ENCODE results near the gene MPIG6B. TPM values are rescaled to one million over a fixed set of nuclear protein-coding genes. Genes with fewer than 3 reads are reported as not detected.

MPIG6B gene
- polyA plus RNA-seq, 2 donors, result 0.49 to 0.88 TPM

DNA sequence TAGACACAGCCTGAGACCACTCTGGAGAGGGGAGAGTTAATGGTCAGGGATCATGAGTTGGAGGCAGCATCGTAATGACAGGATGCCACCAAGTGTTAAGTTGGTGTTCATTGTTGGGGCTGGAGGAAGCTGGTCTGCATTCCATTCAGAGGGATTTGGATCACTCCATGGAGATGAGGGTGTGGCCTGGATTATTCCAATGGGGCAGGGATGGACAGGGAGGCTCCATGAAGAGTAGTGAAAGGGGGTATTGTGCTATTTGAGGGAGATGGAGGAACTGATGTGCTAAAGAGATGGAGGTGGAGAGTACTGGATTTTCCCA is 40.4 kb downstream of the MPIG6B start:
- H3K27me3 ChIP-seq (ENCODE audit: control insufficient read depth in 1 of 2, insufficient read depth in 2 of 2, low read length in 2 of 2), result no peaks in the 10 kb centered on the region
- peaks cover 0 to 3% of the 10 kb centered on the region in 2 donors for H3K4me1 ChIP-seq (ENCODE audit: control insufficient read depth in 2 of 2, insufficient read depth in 2 of 2, low read length in 1 of 2)
- H3K36me3 ChIP-seq (ENCODE audit: control insufficient read depth in 2 of 2, insufficient read depth in 2 of 2, low read length in 1 of 2), result no peaks in the 10 kb centered on the region
- H3K9me3 ChIP-seq (ENCODE audit: control insufficient read depth in 2 of 2, insufficient read depth in 1 of 2, low read depth in 1 of 2, low read length in 1 of 2), result no peaks in the 10 kb centered on the region
- no peak overlapping the region for H3K4me3 ChIP-seq (ENCODE audit: low read depth in 1 of 2, low read length in 2 of 2)
- no peak overlapping the region for H3K27ac ChIP-seq (ENCODE audit: low read depth in 2 of 2, low read length in 1 of 2)
- WGBS, 2 donors, result 20 to 30% methylated on average over 1 of the region's 1 CpG

DNA sequence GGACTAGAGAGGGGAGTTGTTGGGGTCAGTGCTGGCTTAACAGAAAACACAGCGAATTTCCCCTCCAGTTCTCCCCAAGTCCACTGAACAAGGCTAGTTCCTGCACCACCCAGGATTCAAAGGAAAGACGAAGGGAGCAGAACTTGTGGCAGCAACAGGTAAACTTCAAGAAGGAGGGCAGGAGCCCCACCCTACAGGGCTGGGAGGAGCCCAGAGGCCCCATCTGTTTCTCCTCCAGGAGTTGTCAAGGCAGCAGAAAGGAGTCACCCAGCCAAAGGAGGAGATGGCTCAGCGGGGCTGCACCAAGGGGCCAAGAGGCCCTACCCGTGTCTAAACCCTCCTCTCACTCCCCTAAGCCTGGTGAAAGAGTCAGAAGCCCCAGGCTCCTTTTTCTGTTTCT is 41.0 kb downstream of the MPIG6B start:
- 66 to 73% methylated on average over 4 of the region's 4 CpGs for WGBS, 2 donors
- no peak overlapping the region for H3K27ac ChIP-seq (ENCODE audit: low read depth in 2 of 2, low read length in 1 of 2)
- no peak overlapping the region for H3K4me3 ChIP-seq (ENCODE audit: low read depth in 1 of 2, low read length in 2 of 2)
- no peaks in the 10 kb centered on the region for H3K27me3 ChIP-seq (ENCODE audit: control insufficient read depth in 1 of 2, insufficient read depth in 2 of 2, low read length in 2 of 2)
- H3K4me1 ChIP-seq (ENCODE audit: control insufficient read depth in 2 of 2, insufficient read depth in 2 of 2, low read length in 1 of 2), result peaks cover 0 to 3% of the 10 kb centered on the region in 2 donors
- H3K9me3 ChIP-seq (ENCODE audit: control insufficient read depth in 2 of 2, insufficient read depth in 1 of 2, low read depth in 1 of 2, low read length in 1 of 2), result no peaks in the 10 kb centered on the region
- H3K36me3 ChIP-seq (ENCODE audit: control insufficient read depth in 2 of 2, insufficient read depth in 2 of 2, low read length in 1 of 2), result no peaks in the 10 kb centered on the region

GRCh38 chr6:31765559-31765909 is 42.4 kb downstream of the MPIG6B start:
- Histone ChIP-seq H3K4me1 (ENCODE audit: control insufficient read depth in 2 of 2, insufficient read depth in 2 of 2, low read length in 1 of 2) (peaks cover 0 to 3% of the 10 kb centered on the region in 2 donors), H3K36me3 (ENCODE audit: control insufficient read depth in 2 of 2, insufficient read depth in 2 of 2, low read length in 1 of 2) (no peaks in the 10 kb centered on the region), H3K4me3 (ENCODE audit: low read depth in 1 of 2, low read length in 2 of 2) (no peak overlapping the region), H3K27ac (ENCODE audit: low read depth in 2 of 2, low read length in 1 of 2) (no peak overlapping the region), H3K9me3 (ENCODE audit: control insufficient read depth in 2 of 2, insufficient read depth in 1 of 2, low read depth in 1 of 2, low read length in 1 of 2) (no peaks in the 10 kb centered on the region), H3K27me3 (ENCODE audit: control insufficient read depth in 1 of 2, insufficient read depth in 2 of 2, low read length in 2 of 2) (no peaks in the 10 kb centered on the region)
- 80 to 89% methylated on average over 9 of the region's 9 CpGs for WGBS, 2 donors

DNA sequence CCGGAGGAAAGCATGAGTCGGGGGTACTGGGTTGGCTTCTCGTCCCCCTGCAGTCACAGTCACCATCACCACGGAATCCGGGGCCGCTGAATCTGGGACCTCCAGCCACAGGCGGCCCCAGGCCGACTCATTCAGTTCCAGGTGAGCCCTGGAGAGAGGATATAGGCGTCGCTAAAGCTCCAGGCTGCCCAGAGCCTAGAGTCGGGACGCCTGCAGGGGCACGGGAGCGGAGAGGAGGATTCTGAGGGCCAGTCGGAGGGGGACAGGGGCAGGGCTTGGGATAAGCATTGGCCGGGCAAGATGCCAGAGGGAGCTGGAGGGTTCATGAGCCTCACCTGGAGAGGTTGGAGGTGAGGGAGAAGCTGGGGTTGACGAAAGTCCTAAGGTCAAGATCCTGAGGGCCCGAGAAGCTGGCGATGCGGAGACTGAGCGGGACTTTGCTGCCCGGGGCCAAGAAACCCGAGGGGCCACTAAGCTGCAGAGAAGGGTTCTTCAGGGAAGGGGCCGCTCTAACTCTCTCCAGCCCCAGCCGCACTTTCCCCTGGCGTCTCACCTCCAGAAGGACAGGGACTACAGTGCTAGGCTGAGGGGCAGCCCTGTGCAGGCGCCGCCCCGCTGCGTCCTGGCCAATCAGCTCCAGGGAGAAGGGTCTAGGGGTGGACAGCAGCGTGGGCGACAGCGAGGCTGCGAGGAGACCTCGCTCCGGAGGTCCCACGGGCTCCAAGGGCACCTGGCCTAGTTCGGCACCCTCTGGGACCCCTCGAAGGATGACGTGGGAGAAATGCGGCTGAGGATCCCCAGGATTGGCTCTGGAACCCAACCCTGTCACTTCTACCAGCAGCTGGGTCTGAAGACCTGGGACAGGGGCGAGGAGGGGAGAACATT is 43.0 kb downstream of the MPIG6B start:
- H3K27me3 ChIP-seq (ENCODE audit: control insufficient read depth in 1 of 2, insufficient read depth in 2 of 2, low read length in 2 of 2), result no peaks in the 10 kb centered on the region
- 49 to 62% methylated on average over 42 of the region's 42 CpGs for WGBS, 2 donors
- peaks cover 0 to 3% of the 10 kb centered on the region in 2 donors for H3K4me1 ChIP-seq (ENCODE audit: control insufficient read depth in 2 of 2, insufficient read depth in 2 of 2, low read length in 1 of 2)
- no peaks in the 10 kb centered on the region for H3K9me3 ChIP-seq (ENCODE audit: control insufficient read depth in 2 of 2, insufficient read depth in 1 of 2, low read depth in 1 of 2, low read length in 1 of 2)
- H3K36me3 ChIP-seq (ENCODE audit: control insufficient read depth in 2 of 2, insufficient read depth in 2 of 2, low read length in 1 of 2), result no peaks in the 10 kb centered on the region
- H3K27ac ChIP-seq (ENCODE audit: low read depth in 2 of 2, low read length in 1 of 2), result no peak overlapping the region
- no peak overlapping the region for H3K4me3 ChIP-seq (ENCODE audit: low read depth in 1 of 2, low read length in 2 of 2)

DNA sequence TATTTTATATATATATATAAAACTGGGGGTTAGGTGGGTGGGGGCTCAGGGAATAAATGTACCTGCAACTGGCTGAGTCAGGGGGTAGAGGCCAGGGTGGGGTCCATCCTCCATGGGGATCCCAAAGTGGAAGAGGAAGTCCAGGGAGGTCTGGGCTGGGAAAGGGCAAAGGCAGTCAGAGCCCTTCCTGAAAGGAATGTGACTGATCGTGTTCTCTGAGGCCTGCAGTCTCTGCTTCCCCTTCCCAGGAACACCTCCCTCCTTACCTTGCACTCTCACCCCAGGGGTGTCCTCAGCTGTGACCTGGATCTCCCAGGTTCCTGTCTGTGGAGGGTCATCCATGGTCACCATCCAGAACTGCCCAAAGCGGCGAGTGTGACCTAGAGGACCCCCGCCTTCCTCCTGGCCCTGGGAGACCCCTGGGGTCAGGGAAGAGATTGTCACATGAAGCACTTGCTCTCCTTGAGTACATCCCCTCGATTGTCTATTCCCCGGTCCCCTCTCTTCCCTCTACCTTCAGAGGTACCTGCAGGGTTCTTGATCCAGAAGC is 44.0 kb downstream of the MPIG6B start:
- H3K36me3 ChIP-seq (ENCODE audit: control insufficient read depth in 2 of 2, insufficient read depth in 2 of 2, low read length in 1 of 2), result no peaks in the 10 kb centered on the region
- 82 to 87% methylated on average over 6 of the region's 6 CpGs for WGBS, 2 donors

DNA sequence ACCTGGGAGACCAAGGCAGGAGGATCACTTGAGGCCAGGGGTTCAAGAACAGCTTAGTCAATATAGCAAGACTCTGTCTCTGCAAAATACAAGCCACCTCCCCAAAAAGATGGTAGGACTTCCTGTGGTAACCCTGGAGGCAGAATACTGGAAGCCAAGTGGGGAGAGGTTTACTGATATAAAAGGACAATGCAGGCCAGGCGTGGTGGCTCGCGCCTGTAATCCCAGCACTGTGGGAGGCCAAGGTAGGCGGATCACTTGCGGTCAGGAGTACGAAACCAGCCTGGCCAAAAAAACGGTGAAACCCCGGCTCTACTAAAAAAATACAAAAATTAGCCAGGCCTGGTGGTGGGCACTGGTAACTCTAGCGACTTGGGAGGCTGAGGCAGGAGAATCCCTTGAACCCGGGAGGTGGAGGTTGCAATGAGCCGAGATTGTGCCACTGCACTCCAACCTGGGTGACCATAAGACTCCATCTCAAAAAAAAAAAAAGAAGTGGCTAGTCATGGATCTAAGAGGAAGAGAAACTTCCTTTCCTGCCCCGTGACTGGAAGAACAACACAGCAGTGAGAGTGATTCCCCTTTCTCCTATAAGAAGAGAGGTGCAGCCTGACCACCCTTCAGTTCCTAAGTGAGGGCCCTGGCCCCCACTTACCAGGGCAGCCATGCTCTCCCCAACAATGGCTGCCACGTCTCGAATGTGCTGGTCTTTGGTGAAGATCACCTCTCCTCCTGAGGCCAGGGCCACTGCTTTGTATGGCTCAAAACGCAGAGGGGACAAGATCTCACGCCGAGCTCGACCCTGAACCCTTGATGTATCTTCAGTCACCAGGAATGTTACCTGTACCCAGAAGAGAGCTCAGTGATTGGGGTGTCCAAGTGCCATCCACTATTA is 45.4 kb downstream of the MPIG6B start:
- Histone ChIP-seq H3K36me3 (ENCODE audit: control insufficient read depth in 2 of 2, insufficient read depth in 2 of 2, low read length in 1 of 2) (no peaks in the 10 kb centered on the region), H3K27me3 (ENCODE audit: control insufficient read depth in 1 of 2, insufficient read depth in 2 of 2, low read length in 2 of 2) (no peaks in the 10 kb centered on the region), H3K9me3 (ENCODE audit: control insufficient read depth in 2 of 2, insufficient read depth in 1 of 2, low read depth in 1 of 2, low read length in 1 of 2) (no peaks in the 10 kb centered on the region), H3K4me3 (ENCODE audit: low read depth in 1 of 2, low read length in 2 of 2) (no peak overlapping the region), H3K4me1 (ENCODE audit: control insufficient read depth in 2 of 2, insufficient read depth in 2 of 2, low read length in 1 of 2) (peaks cover 0 to 3% of the 10 kb centered on the region in 2 donors), H3K27ac (ENCODE audit: low read depth in 2 of 2, low read length in 1 of 2) (no peak overlapping the region)
- WGBS, 2 donors, result 91% methylated on average over 18 of the region's 18 CpGs

More for the DNA sequence above, 44.0 kb downstream of the MPIG6B start:
- Histone ChIP-seq H3K27ac (ENCODE audit: low read depth in 2 of 2, low read length in 1 of 2) (no peak overlapping the region), H3K27me3 (ENCODE audit: control insufficient read depth in 1 of 2, insufficient read depth in 2 of 2, low read length in 2 of 2) (no peaks in the 10 kb centered on the region), H3K4me3 (ENCODE audit: low read depth in 1 of 2, low read length in 2 of 2) (no peak overlapping the region), H3K9me3 (ENCODE audit: control insufficient read depth in 2 of 2, insufficient read depth in 1 of 2, low read depth in 1 of 2, low read length in 1 of 2) (no peaks in the 10 kb centered on the region), H3K4me1 (ENCODE audit: control insufficient read depth in 2 of 2, insufficient read depth in 2 of 2, low read length in 1 of 2) (peaks cover 0 to 3% of the 10 kb centered on the region in 2 donors)

- Histone ChIP-seq H3K36me3 (ENCODE audit: control insufficient read depth in 2 of 2, insufficient read depth in 2 of 2, low read length in 1 of 2) (no peaks in the 10 kb centered on the region), H3K27me3 (ENCODE audit: control insufficient read depth in 1 of 2, insufficient read depth in 2 of 2, low read length in 2 of 2) (no peaks in the 10 kb centered on the region), H3K4me1 (ENCODE audit: control insufficient read depth in 2 of 2, insufficient read depth in 2 of 2, low read length in 1 of 2) (peaks cover 0 to 3% of the 10 kb centered on the region in 2 donors), H3K4me3 (ENCODE audit: low read depth in 1 of 2, low read length in 2 of 2) (no peak overlapping the region), H3K9me3 (ENCODE audit: control insufficient read depth in 2 of 2, insufficient read depth in 1 of 2, low read depth in 1 of 2, low read length in 1 of 2) (no peaks in the 10 kb centered on the region), H3K27ac (ENCODE audit: low read depth in 2 of 2, low read length in 1 of 2) (no peak overlapping the region)
- 55% methylated on average over 12 of the region's 12 CpGs for WGBS, 2 donors
Measured at GRCh38 chr6:31769684-31770371, 46.7 kb downstream of the MPIG6B start.

DNA sequence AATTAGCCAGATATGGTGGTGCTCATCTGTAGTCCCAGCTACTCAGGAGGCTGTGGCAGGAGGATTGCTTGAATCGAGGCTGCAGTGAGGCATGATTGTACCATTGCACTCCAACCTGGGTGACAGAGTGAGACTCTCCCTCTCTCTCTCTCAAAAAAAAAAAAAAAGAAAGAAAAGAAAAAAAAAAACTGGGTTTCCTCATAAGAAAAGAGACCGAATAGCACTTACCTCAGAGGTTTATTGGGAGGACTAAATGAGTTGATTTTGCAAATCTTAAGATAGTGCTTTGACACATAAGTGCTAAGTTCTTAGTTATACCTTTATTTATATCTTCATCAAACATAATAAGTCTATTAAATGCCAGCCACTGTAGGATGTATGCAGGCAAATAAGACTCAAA is 47.7 kb downstream of the MPIG6B start:
- Histone ChIP-seq H3K36me3 (ENCODE audit: control insufficient read depth in 2 of 2, insufficient read depth in 2 of 2, low read length in 1 of 2) (no peaks in the 10 kb centered on the region), H3K9me3 (ENCODE audit: control insufficient read depth in 2 of 2, insufficient read depth in 1 of 2, low read depth in 1 of 2, low read length in 1 of 2) (no peaks in the 10 kb centered on the region), H3K4me1 (ENCODE audit: control insufficient read depth in 2 of 2, insufficient read depth in 2 of 2, low read length in 1 of 2) (peaks cover 0 to 6% of the 10 kb centered on the region in 2 donors), H3K4me3 (ENCODE audit: low read depth in 1 of 2, low read length in 2 of 2) (no peak overlapping the region), H3K27me3 (ENCODE audit: control insufficient read depth in 1 of 2, insufficient read depth in 2 of 2, low read length in 2 of 2) (no peaks in the 10 kb centered on the region), H3K27ac (ENCODE audit: low read depth in 2 of 2, low read length in 1 of 2) (no peak overlapping the region)
- WGBS, 2 donors, result 86 to 89% methylated on average over 2 of the region's 2 CpGs

GRCh38 chr6:31771992-31772358 is 48.8 kb downstream of the MPIG6B start:
- Histone ChIP-seq H3K36me3 (ENCODE audit: control insufficient read depth in 2 of 2, insufficient read depth in 2 of 2, low read length in 1 of 2) (no peaks in the 10 kb centered on the region), H3K27me3 (ENCODE audit: control insufficient read depth in 1 of 2, insufficient read depth in 2 of 2, low read length in 2 of 2) (no peaks in the 10 kb centered on the region), H3K4me1 (ENCODE audit: control insufficient read depth in 2 of 2, insufficient read depth in 2 of 2, low read length in 1 of 2) (peaks cover 2 to 6% of the 10 kb centered on the region in 2 donors), H3K27ac (ENCODE audit: low read depth in 2 of 2, low read length in 1 of 2) (no peak overlapping the region), H3K9me3 (ENCODE audit: control insufficient read depth in 2 of 2, insufficient read depth in 1 of 2, low read depth in 1 of 2, low read length in 1 of 2) (no peaks in the 10 kb centered on the region), H3K4me3 (ENCODE audit: low read depth in 1 of 2, low read length in 2 of 2) (no peak overlapping the region)
- WGBS, 2 donors, result 67 to 68% methylated on average over 4 of the region's 4 CpGs
